ENCODE measurements around the gene PIP4K2A.
"Not testable (repeated sequence)": the region's sequence is repeated elsewhere in the genome, so short reads cannot be mapped to it uniquely, and the experiment has no call there.

PIP4K2A gene

GRCh38 chr10:22693860-22694259 lies 20.5 kb downstream of the PIP4K2A start:
- no peak for DNase-seq (ENCODE audit: low read depth in 2 of 2)

DNA sequence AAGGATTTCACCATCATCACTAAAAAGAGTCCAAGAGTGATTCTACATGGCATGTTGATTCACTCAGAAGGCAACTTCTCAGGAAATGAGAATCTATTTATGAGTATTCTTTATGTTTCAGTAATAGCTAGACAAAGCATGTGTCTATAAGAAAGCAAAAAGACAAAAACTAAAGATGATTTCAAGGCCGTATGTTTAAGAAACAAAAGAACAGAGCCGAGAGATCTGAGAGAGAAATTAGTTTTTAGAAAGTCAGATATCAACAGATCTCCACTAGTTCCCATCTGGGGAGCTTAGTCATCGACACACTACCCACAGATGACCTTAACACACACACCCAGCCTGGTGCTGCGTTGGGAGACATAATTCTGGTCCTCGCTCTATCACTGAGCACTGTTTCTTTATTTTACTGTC lies 21.0 kb downstream of the PIP4K2A start:
- DNase-seq (ENCODE audit: low read depth in 2 of 2): no peak

GRCh38 chr10:22692119-22692518 lies 22.3 kb downstream of the PIP4K2A start:
- DNase-seq (ENCODE audit: low read depth in 2 of 2): not testable (repeated sequence)

DNA sequence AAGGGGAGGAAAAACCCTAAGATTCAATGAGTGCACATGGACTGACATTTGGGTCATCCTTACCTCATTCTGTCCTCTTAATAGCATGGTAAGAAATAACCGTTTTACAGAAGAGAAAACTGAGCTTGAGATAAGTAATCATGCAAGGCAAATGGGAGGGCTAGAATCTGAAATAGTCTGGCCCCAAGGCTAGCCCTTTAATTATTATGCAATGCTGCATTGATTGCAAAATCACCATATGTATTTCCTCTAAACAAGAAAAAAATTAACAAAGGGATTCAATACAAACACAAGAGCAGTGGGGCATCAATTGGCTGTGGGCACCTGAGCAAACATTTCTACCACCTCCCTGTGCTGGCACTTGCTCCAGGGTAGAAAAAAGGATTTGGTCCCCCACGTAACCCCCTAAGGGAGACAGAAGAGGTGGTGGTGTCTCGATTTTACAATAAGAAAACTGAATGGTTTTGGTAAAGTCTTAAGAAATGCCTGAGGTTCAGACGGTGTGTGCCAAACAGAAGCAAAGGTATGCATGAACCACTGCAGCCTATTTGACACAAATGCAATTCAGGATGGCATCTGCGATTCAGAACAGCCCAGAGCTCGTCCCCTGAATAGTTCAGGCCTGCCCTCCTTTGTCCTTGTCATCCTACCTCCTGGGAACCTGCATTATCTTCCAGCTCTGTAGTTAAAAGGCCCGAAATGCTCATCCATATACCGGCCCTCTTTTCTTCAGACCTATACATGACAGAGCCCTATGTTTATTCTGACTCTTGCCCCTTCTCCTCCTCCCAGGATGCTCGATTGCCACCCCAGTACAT lies 23.6 kb downstream of the PIP4K2A start:
- no peak for DNase-seq (ENCODE audit: low read depth in 2 of 2)

DNA sequence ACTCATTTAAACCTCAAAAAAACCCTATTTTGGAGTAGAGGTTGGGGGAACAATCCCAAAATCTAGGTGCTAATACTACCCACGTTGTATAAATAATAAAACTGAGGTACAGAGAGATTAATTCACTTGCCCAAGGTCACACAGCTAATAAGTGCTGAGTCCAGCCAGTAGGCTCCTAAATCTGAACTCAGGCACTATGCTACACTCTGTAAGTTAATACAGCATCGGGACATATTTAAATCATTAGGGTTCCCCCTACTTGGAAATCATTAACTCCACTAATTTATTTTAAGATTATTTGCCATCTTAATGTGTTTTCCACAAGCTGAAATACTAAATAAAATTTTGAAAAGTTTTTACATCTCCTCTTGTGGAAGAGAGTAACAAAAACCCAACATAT lies 24.2 kb downstream of the PIP4K2A start:
- DNase-seq (ENCODE audit: low read depth in 2 of 2): no peak

GRCh38 chr10:22686347-22686746 lies 28.0 kb downstream of the PIP4K2A start:
- DNase-seq (ENCODE audit: low read depth in 2 of 2): no peak

GRCh38 chr10:22685926-22686325 lies 28.5 kb downstream of the PIP4K2A start:
- DNase-seq (ENCODE audit: low read depth in 2 of 2): no peak

DNA sequence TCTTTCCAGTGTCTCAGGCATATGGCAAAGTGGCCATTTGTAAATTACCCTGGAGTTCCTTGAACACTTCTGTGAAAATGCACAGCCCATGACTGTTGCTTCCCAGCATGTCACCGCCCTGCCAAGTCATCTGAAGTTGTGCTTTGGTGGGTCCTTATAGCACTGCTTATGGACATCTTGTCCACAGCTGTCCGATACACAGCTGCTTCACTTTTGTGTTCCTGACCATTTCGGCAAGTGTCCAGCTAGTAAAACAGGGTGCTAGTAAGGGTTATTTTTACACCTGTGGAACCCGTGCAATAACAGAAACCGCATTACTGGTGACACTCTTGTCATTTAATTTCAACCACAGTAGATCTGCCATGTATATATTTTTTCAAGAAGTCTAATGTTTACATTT lies 29.7 kb downstream of the PIP4K2A start:
- DNase-seq (ENCODE audit: low read depth in 2 of 2): no peak

- no peak for DNase-seq (ENCODE audit: low read depth in 2 of 2)
Observed at GRCh38 chr10:22683140-22683389, 31.3 kb downstream of the PIP4K2A start.

DNA sequence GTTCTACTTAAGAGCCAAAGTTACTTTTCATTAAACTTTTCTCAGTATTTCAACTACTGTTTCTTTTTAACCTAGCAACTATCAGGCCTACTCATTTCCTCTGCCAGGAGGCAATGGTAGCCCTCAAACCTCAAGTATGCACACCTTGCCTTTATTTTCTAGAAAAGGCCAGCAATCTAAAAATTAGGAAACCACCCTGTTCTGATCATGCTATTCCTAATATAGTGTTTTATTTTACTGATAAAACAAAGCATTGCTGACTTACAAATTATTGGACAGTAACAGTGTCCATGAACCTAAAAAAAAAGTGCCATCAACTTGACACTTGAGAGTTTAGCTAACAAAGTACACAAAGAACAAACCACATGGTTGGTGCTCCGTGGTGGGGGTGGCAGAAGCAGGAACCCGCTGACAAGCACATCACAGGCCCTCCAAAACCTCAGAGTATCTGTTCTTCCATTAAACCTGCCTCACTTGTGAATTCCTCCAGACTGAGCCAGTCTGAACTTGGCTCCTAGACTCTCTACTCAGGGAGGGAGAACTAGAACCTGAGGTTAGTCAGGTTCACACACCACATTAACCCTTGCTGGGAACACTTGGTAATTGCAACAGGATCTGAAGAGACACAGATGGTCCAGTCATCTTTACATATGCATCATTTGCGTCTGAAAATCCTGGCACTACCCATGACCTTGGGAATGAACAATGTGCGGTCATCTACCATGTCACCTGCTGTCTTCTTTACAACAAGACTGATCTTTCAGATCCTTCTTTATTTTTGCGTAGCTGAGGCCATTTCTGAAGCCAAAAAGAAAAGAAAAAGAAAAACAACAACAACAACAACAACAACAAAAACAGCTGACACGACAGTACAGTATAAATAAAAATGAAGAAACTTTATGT lies 31.9 kb downstream of the PIP4K2A start:
- DNase-seq (ENCODE audit: low read depth in 2 of 2): peak in 1 of 2 donors; percentile 40

GRCh38 chr10:22681783-22682183 lies 32.6 kb downstream of the PIP4K2A start:
- DNase-seq (ENCODE audit: low read depth in 2 of 2): no peak

GRCh38 chr10:22681301-22681700 lies 33.1 kb downstream of the PIP4K2A start:
- DNase-seq (ENCODE audit: low read depth in 2 of 2): no peak

- DNase-seq (ENCODE audit: low read depth in 2 of 2): no peak
Observed at GRCh38 chr10:22679608-22680007, 34.8 kb downstream of the PIP4K2A start.

- no peak for DNase-seq (ENCODE audit: low read depth in 2 of 2)
Observed at GRCh38 chr10:22677333-22677732, 37.0 kb downstream of the PIP4K2A start.

- DNase-seq (ENCODE audit: low read depth in 2 of 2): no peak
Observed at GRCh38 chr10:22676435-22676834, 37.9 kb downstream of the PIP4K2A start.

GRCh38 chr10:22674573-22674930 lies 39.8 kb downstream of the PIP4K2A start:
- DNase-seq (ENCODE audit: low read depth in 2 of 2): no peak

DNA sequence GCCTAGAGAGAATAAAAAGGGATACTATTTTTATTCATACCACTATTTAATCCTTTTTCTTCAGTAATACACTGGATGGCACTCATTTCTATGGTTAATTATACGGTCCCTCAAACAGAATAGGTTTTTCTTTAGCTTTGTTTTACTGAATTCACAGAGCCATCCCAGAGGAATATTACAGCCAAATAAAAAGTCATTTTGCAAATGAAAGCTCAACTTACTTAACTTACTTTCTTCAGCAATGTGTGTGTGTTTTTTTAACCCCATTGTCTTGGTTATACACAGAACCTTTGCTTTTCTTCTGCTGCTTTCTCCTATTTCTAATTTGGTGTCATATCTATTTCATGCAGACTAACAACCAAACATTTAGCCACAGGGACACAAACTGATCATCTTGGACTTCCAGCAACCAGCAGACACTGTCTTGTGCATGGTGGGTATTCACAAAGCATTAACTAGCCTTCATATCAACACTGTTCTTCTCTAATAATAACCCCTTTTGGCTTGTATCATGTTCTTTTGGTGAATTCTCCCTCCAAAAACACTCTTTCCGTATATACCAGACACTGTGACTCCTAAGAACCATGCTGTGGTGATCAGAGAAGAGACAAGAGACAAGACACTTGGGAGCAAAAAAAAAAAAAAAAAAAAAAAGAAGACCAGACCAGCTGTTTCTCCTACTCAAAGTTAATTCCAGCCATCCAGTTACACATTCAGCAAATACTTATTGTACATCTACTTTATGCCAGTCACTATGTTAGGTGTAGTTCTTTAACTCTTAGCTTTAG lies 40.4 kb downstream of the PIP4K2A start:
- no peak for DNase-seq (ENCODE audit: low read depth in 2 of 2)

GRCh38 chr10:22673091-22673392 lies 41.3 kb downstream of the PIP4K2A start:
- DNase-seq (ENCODE audit: low read depth in 2 of 2): no peak

- DNase-seq (ENCODE audit: low read depth in 2 of 2): no peak
Observed at GRCh38 chr10:22672319-22673090, 41.9 kb downstream of the PIP4K2A start.

GRCh38 chr10:22670788-22671187 lies 43.6 kb downstream of the PIP4K2A start:
- DNase-seq (ENCODE audit: low read depth in 2 of 2): no peak

DNA sequence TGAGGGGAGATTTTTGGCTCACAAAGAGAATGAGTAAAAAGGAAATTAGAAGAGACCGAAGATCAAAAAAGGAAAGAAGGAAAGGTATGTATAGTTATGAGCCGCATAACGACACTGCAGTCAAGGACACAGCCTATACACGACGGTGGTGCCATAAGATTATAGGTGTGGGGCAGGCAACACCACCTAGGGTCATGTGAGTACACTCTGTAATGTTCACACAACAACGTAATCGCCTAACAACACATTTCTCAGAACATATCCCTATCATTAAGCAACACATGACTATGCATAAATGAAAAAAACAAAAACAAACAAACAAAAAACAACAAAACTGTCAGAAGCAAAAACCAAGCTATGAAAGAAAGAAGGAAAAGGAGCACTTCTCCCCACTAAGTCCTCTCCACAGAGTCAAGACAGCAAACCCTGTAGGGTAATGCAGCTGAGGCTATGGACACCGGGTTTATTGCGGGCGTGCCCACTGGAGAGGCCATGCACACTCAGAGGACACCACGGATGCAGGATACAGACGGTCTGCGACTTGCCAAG lies 45.1 kb downstream of the PIP4K2A start:
- no peak for DNase-seq (ENCODE audit: low read depth in 2 of 2)

- DNase-seq (ENCODE audit: low read depth in 2 of 2): no peak
Observed at GRCh38 chr10:22667093-22667480, 47.3 kb downstream of the PIP4K2A start.

All from stimulated activated CD8-positive, alpha-beta memory T cell treated with anti-CD3 and anti-CD28 coated beads, Interleukin-2, amount 100 ng/mL, for 48 hours (primary cell).